Progenitor cell of endocrine pancreas (in vitro differentiated cells): ENCODE results near the gene CHIC2. TPM values are rescaled to one million over a fixed set of nuclear protein-coding genes. Genes with fewer than 3 reads are reported as not detected.

ENCODE experiments used
- DNase-seq: peaks from one replicate; pipeline ENCODE4 v3.0.0; 2021; ENCODE audit warnings: low spot score; ENCODE audit not compliant: unreplicated experiment
- H3K27ac Mint-ChIP-seq: 2 replicates; pipeline ENCODE4 v1.8.0; 2021; ENCODE audit warnings: mild to moderate bottlenecking, moderate library complexity, mixed read lengths
- H3K27me3 Mint-ChIP-seq: 2 replicates; pipeline ENCODE4 v1.8.0; 2021; ENCODE audit warnings: mixed read lengths
- H3K36me3 Mint-ChIP-seq: 2 replicates; pipeline ENCODE4 v1.8.0; 2022; ENCODE audit warnings: mixed read lengths; ENCODE audit not compliant: insufficient read depth
- H3K4me1 Mint-ChIP-seq: 2 replicates; pipeline ENCODE4 v1.8.0; 2021; ENCODE audit warnings: low read depth, mixed read lengths
- H3K4me3 Mint-ChIP-seq: 2 replicates; pipeline ENCODE4 v1.8.0; 2021; ENCODE audit warnings: low read depth, mild to moderate bottlenecking, moderate library complexity, mixed read lengths
- H3K9me3 Mint-ChIP-seq: 2 replicates; pipeline ENCODE4 v1.8.0; 2021; ENCODE audit warnings: low read depth, mixed read lengths
- CTCF ChIP-seq: fragments of 200-600 bp; sonication (generic); IDR thresholded peaks from one replicate; pipeline ENCODE4 v1.5.0; 2021; ENCODE audit warnings: antibody characterized with exemption, mild to moderate bottlenecking; ENCODE audit not compliant: unreplicated experiment
- total RNA-seq: library from RNA; stranded (reverse); gene quantifications from 2 replicates; pipeline ENCODE4 v1.2.1, GENCODE V29; 2021

Gene CHIC2
- total RNA-seq, 1 donor from 2014 or later, result 15.6 TPM

- no peak for DNase-seq
- Mint-ChIP-seq H3K9me3 (peaks cover 6% of the 10 kb centered on the region), H3K4me1 (no peaks in the 10 kb centered on the region), H3K27me3 (peaks cover 3% of the 10 kb centered on the region), H3K36me3 (no peaks in the 10 kb centered on the region), H3K4me3 (no peak overlapping the region), H3K27ac (no peak overlapping the region)
- TF ChIP-seq CTCF, result no peak
Observed at GRCh38 chr4:53981066-53981465, 83.3 kb downstream of the CHIC2 start.

- no peak for TF ChIP-seq CTCF
- no peak for DNase-seq
- no peaks in the 10 kb centered on the region for H3K27me3 Mint-ChIP-seq
- H3K4me1 Mint-ChIP-seq, result no peaks in the 10 kb centered on the region
- H3K9me3 Mint-ChIP-seq, result no peaks in the 10 kb centered on the region
- H3K27ac Mint-ChIP-seq, result no peak overlapping the region
- H3K36me3 Mint-ChIP-seq, result no peaks in the 10 kb centered on the region
- H3K4me3 Mint-ChIP-seq, result no peak overlapping the region
Observed at GRCh38 chr4:53974561-53974960, 89.8 kb downstream of the CHIC2 start.

GRCh38 chr4:53967986-53968385, 96.4 kb downstream of the CHIC2 start:
- Mint-ChIP-seq H3K36me3 (no peaks in the 10 kb centered on the region), H3K4me1 (peaks cover 8% of the 10 kb centered on the region), H3K27me3 (peaks cover 22% of the 10 kb centered on the region), H3K9me3 (no peaks in the 10 kb centered on the region), H3K4me3 (no peak overlapping the region), H3K27ac (no peak overlapping the region)
- TF ChIP-seq CTCF, result no peak
- DNase-seq, result no peak

- H3K9me3 Mint-ChIP-seq, result no peaks in the 10 kb centered on the region
- H3K27me3 Mint-ChIP-seq, result peaks cover 25% of the 10 kb centered on the region
- H3K4me1 Mint-ChIP-seq, result peaks cover 16% of the 10 kb centered on the region
- DNase-seq, result no peak
- no peak for TF ChIP-seq CTCF
- no peak overlapping the region for H3K27ac Mint-ChIP-seq
- no peak overlapping the region for H3K4me3 Mint-ChIP-seq
- no peaks in the 10 kb centered on the region for H3K36me3 Mint-ChIP-seq
Observed at GRCh38 chr4:53963781-53964180, 100.6 kb downstream of the CHIC2 start.

GRCh38 chr4:53963336-53963735, 101.1 kb downstream of the CHIC2 start:
- DNase-seq, result no peak
- TF ChIP-seq CTCF, result no peak
- Mint-ChIP-seq H3K9me3 (no peaks in the 10 kb centered on the region), H3K4me3 (no peak overlapping the region), H3K27me3 (peaks cover 25% of the 10 kb centered on the region), H3K36me3 (no peaks in the 10 kb centered on the region), H3K4me1 (peaks cover 16% of the 10 kb centered on the region), H3K27ac (no peak overlapping the region)
